Ramos (cell line): ENCODE results near the gene NFIB.

Source experiments
- in situ Hi-C: fragments of 300-500 bp; cut with MboI; formaldehyde crosslinking; loops from one replicate; pipeline ENCODE4 v1.14.3; 2022; ENCODE audit warnings: low sequenced_read_pairs; ENCODE audit not compliant: unreplicated experiment

The NFIB gene

DNA sequence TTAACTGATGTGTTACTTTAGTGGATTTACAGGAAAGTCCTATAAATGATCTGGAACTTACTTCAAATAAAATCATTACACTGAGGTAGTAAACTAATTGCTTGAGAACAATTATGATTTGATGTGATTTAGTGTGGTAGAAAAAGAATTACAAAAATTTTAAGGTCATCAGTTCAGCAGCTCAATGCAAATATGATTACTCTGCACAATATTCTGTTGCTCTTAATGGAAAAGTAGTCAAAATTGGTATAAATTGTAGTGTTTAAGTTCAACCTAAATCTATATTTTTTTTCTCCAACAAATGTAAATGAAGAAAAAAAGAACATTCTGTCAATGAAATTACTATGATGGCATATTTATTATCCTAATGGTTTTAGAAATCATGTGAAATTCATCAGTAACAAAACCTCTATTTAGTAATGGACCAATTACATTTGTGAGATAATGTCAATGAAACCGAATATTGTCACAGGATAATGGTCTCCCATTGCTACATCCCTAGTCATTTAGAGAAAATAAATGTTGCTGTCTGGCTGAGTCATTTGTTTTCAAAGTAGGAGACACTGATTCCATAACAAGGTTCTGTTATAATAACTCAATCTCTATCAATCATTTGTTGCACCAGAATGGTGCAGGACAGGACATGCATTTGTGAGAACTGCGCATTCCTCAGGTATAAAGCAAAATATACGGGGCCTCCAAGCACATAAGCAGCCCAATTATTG lies 177.1 kb downstream of the NFIB start:
- in situ Hi-C loops, result no loop called here

DNA sequence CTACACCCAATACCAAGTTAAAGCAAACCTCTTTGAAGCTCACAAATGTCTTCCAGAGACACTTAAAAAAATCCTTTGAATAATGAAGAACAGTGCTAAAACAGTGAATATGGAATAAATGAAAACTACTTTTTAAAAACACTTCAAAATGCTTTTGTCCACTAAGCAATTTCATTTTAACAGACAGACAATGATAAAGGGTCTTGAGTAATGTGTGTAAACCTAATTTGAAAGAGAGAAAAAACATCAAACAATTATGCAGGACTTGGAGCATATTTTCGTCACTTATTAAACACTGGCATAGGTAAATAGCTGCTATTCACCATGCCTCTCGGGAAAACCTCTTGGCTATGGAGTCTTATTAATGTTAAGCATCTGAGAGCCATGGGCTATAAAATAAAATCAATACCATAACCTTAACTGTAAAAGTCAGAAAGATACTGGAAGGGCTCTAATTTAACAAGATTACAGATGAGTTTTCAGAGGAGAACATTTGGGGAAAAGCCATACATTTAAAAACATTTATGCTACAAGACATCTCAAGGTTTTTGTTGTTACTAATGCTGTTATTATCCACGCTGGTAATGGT lies 177.8 kb downstream of the NFIB start:
- in situ Hi-C loops, result no loop called here

GRCh38 chr9:14135421-14135820 lies 178.5 kb downstream of the NFIB start:
- in situ Hi-C loops, result no loop called here

DNA sequence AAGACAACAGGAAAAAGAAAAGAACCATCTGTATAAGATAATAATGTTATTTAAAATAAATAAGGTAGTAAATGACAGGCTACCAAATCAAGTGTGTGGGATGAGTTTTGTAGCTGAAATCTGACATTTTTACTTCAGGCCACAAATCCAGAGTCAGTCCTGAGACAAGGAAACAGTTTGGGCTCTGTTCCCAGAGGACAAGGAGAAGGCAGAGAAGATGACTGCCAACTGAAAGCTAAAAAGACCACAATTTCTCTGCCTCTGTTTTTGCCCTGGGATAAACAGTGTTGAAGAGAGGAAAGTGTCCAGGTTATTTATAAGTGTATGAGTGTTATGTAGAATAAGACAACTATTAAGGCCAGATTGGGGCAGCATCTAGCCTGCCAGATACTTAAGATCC lies 180.5 kb downstream of the NFIB start:
- in situ Hi-C loops, result no loop called here

- in situ Hi-C loops, result no loop called here
Observed at GRCh38 chr9:14132775-14133174, 181.2 kb downstream of the NFIB start.

DNA sequence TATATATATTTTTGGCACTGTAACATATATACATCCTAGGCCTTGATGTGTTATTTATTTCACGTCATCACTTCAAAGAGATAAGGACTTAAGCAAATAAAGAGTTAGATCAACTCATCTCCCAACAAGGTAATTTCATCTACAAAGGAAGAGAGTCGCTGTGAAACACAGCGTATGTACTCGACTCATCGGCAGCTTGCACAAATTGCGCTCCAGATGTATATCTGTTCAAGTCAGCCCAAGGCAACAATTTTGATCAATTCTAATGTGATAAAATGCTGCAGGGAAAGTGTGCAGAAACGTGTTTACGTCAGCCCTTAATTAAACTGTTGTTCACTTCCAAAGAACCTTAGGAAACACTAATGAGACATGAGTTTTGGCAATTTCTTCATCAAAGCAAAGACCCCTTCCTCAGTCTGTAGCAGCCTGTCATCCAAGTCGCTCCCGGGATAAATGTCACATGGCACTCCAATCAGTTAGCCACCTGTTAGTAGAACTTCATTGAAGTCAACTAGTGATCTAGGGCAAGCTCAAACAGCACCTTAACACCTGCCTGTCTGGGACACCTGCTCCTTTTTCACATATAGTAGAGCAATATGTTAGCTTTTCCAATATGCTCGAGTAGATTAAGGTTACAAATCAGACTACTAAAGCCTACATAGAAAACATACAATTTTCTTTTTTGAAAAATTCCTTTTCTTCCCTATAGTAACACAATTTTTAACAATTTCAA lies 182.4 kb downstream of the NFIB start:
- in situ Hi-C loops, result no loop called here

DNA sequence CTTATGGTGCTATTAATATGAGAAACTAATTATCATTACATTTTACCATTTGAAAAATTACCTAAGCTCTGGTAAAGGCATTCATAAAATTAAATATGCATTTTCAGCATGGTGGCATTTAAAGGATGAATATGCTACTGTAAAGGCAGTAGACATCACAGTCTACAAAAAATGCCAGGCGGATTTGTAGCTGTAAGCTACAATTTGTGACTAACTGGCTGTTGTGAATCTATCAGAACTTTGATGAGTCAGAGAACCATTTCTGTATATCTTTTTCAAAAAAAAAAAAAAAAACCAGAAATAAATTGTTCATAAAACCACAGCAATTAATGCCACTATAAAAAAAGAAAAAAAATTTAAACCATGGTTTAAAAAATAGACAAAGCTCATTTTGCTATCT lies 186.3 kb downstream of the NFIB start:
- in situ Hi-C loops, result no loop called here

DNA sequence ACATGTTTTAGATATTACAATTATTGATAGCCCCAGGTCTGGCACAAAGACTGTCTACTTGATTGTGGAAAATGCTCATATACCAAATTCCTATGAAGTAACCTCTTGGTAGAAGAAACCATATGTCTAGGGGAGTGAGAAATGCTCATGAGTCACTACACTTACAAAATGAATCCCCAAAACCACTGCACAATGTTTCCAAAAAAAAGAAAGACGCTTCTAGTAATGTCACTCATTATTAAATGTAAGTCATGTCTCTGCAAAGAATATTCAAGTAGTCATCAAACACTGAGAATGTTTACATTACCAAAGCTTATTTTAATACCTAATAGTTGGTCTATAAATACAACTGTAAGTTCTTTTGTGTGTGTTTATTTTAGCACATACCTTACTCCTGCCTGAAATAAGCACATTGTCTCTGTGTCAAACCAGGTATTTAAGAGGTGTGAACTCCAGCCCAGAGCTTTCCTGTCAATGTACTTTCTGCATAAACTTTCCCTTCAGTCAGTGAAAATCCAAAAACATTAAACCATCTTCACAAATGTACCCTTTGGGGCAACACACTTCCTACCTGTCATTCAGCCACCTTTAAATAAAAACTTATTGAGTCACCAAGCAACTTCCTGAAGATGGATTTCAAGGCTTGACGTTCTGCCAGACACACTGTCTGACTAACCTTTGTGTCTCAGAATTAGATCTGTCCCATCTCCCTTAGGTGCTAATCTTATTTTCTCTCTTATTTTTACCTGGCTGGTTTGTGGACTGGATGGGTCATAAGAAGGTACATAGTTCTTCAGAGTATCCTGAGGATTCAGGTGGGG lies 194.0 kb downstream of the NFIB start:
- in situ Hi-C loops, result no loop called here

DNA sequence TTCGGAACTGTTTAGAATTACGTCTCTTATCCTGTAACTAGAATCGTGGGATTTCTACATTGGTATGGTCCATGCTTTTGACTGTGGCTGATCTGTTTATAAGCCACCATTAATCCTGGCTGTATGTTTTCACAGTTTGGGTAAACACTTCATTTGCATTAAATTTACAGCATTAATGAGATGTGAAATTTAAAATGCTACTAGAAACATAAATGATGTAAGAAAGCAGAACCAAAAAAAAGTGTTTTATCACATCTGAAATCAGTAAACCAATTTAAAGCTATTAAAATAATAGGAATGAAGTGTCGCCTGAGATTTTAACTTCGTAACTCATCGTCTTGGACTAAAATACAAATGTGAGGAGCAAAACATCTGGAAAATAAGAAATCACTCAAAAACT lies 201.7 kb downstream of the NFIB start:
- in situ Hi-C loops, result no loop called here

DNA sequence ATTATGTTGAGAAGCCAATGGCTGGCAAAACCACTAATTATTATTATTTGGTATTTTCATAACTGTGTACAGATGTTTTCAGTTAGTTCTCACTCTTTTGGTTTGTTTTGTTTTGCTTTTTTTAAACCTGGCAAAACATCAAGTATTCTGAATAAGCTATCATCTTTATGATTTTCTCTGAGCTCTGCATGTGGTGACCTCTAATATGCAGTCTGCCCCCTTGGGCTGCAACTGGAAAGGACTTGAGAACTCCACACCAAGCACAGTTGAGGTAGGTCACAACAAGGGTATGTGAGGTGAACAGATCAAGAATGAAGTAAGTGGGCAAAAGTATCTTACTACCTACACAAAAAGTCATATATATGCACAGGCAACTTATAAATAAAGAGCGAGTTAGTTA lies 202.2 kb downstream of the NFIB start:
- in situ Hi-C loops, result no loop called here

DNA sequence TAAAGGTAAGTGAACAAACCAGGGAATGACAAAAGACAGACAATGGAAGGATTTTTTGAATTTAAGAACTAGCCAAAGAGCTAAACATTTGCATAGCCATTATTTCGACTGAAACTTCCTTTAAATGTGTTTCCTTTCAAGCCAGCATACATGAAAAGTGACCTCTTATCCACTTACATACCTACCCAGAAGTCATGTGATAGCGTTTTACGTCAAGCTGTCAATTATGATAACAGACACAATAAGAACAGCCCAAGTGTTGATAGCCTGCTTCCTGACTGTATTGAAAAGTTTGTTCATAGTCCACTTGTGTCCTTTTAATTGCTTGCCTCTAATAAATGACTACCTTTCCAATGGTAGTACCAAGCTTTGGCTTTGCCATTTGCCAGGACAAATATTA lies 206.0 kb downstream of the NFIB start:
- in situ Hi-C loops, result no loop called here

DNA sequence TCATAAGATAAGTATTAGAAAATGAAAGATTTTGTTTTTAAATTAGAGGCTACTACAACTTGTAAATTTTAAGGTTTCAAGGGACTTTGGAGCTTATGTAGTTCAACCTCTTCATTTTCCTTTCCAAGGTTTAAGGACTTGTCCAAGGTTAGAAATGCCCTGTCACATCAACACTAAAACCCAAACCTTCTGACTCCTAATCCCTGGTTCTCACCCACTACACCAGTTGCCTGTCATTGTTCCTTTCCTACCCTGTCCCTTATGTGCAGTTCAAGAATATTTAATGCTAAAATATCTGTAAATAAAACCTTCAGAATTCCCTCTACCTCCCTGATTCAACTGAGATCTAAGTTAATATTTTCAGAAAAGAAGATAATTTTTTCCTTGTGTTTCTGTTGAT lies 206.4 kb downstream of the NFIB start:
- in situ Hi-C loops, result no loop called here

DNA sequence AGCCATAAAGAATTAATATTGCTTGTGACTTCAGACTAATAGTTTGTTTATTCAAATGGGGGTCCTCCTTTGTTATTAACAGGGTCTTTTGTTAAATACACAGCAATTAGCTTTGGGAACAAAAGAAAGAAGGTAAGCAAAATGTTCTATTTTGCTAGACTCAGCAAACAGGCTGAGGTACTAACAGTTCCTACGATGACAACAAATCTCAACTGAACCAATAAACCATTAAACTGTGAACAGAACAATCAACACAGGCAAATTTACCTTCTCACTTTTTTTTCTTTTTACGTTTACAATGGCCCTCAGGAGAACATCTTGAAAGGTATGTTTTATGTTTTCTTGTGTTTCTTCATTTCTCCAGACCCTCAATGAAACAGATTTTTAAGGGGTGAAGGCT lies 207.2 kb downstream of the NFIB start:
- in situ Hi-C loops, result no loop called here

GRCh38 chr9:14104496-14104895 lies 209.4 kb downstream of the NFIB start:
- in situ Hi-C loops, result no loop called here

DNA sequence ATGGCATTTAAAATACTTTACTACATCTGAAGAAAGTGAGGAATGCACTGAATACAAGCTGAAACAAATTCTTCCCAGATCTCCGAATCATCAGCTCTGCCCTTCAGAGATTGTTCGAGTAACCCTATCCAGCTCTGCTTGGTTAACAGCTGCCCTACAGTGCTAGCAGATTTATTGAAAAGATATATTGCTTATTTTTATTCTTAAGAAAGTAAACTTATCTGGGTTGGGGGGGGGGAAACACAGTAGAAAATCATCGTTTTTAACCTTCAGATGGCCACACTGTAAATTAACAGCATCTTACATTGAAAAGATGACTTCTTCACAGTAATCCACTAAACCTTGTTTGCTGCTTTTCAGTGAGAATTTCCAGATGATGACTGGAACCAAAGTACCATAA lies 210.8 kb downstream of the NFIB start:
- in situ Hi-C loops, result no loop called here

GRCh38 chr9:14099737-14100136 lies 214.2 kb downstream of the NFIB start:
- in situ Hi-C loops, result no loop called here

DNA sequence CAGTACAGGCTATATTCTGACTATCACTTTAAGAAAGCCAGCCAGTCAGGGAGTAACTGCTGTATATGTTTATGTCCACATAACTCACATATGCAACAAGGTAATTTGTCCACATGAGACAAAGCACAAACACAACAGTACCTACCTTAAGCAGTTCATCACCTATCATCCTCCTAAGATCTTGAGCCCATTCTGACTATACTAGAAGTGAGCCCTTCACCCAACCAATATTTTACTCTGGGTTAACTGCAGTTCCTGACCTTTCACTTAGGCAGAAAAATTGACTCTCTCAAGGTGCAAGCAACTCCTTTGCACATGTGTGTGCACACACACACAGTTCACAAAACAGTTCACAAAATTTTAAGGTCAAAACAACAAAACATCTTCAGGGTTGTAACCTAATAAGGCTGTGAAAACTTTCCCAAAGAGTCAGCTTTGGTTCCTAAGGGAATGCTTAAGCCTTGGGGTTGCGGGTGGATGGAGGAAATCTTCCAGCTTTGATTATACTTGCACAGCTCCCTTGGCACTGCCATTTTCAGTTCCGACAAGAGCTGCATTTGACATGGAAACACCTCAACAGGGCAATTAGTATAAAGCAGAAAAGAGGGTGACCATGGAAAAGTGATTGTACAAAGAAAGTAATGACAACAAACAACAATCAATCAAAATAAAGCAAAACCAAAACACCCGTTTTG lies 215.3 kb downstream of the NFIB start:
- in situ Hi-C loops, result no loop called here

GRCh38 chr9:14097666-14098415 lies 216.1 kb downstream of the NFIB start:
- in situ Hi-C loops, result no loop called here

DNA sequence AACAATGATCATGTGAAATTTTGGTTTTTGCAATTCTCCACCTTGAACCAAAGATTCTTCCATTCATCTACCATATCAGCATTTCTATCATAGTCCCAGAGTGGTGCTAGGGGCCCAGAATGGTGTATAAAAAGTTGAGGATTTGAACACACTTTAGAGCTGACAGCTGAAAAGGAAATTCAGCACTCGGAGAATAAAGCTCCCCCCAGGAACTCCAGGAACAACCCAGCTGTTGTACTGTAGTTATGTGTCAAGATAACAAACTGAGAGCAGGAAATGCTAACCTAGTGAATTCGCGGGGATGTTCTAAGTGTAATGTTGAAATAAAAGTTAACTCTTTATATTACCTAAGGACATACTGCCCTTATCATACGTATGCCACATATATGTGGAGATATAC lies 216.7 kb downstream of the NFIB start:
- in situ Hi-C loops, result no loop called here
